ENCODE results near the gene CRYGN. TPM values are rescaled to one million over a fixed set of nuclear protein-coding genes. Genes with fewer than 3 reads are reported as not detected.

Gene CRYGN
- total RNA-seq, 4 donors from 2014 or later: not detected

DNA sequence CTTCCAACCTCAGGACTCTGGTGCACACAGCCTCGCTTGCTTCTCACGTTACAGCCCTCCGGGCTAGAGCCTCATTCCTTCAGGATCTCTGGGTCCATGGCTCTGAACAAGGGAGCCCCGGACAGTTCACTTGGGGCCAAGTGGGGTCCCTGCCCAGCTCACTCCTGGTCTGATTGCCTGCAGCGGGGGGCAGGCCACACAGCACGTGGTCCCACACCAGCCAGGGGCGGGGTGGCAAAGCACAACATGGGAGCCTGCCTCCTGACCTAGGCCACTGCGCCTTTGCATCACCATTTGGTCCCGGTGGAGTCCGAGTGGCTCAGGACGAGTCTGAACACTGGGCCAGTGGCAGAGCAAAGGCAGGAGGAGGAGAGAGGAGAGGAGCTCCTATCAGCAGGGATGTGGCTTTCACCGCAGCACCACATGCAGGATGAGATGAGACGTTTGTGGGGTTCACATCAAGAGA lies 13.4 kb upstream of the CRYGN start:
- no peak for TF ChIP-seq CTCF (IDR thresholded peaks at IDR 0.05)
- no peak for TF ChIP-seq POLR2A (IDR thresholded peaks at IDR 0.05)
- H3K4me3 ChIP-seq (ENCODE audit: low read depth, poor library complexity, severe bottlenecking): no peak overlapping the region
- intact Hi-C loops (cut with DNase I; ENCODE audit: low total_unique reads): no loop called here
- peak in 1 of 2 donors; percentile 76 for DNase-seq (ENCODE audit: low spot score in 2 of 2)
- whole genome bisulfite sequencing, 2 donors: 75 to 89% methylated on average over 11 to 13 of the region's 13 CpGs

DNA sequence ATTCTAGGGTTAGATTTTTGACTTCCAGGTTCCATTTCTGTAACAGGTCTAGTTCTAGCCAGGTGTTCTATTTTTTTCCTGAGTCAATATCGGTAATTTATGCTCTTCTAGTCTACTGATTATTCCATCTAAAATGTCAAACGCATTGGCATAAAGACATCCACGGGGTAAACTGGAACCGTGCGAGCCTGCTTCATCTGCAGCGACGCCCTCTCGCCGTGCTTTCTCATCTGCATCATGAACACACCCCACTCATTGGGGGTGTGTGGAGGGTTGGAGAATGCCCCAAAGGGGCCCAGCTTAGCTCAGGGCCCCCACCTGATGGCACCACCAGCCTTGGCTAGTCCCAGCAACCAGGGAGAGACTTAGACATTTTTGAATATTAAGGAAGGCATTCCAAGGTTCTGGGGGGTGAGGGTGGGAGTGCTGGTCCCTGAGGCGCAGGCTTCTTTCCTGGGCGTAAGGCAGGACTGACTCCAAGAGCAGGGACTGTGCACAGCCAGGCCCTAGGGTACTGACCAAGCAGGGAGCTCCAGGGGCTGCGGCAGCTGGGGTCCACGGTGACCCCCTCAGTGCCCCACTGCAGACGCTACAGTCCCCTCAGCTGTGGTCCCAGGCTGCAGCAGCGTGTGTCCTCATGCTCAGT lies 12.9 kb upstream of the CRYGN start:
- DNase-seq (ENCODE audit: low spot score in 2 of 2): peak in 1 of 2 donors; percentile 62
- no peak for TF ChIP-seq CTCF (IDR thresholded peaks at IDR 0.05)
- TF ChIP-seq POLR2A (IDR thresholded peaks at IDR 0.05): no peak

DNA sequence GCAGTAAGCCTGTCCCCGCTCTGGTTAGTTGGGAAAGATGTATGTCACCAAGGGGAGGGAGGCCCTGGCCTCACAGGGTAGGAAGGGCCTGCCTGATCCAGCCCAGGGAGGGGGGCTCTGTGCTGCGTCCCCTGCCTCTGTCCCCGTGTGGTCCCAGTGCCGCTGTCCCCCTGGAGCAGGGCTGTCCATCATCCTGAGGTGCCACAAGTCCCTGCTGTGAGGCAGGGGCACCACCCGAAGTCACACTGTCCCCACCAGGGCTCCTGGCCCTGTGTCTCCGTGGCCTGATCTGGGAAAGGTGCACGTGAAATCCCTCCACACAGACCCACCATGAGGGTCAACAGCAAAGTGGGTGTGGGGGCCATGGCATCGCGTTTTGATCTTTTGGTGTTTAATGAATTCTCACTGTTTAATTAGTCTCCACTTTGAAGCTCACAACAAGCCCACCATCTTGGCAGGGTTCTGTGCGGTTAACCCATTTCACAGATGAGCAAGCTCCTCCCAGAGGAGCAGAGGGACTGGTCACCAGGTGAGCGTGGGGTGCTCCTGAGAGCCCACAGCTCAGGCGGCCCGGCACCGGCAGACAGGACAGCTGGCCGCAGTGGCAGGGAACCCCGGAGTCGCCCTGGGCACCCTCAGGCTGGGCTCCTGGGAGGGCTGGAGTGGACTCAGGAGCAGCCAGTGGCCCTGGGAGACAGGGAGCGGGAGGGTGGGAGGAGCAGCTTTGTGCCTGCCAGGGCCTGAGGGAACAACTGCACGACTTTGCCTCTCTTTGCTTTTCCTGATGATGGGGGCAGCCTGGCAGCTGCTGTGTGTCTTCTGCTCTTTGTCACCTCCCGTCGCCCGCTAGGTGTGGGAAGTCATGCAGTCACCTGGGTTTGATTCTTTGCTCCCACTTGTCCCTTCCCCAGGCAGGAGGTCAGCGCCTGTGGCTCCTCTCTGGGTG lies 12.0 kb upstream of the CRYGN start:
- H3K4me3 ChIP-seq (ENCODE audit: low read depth, poor library complexity, severe bottlenecking): no peak overlapping the region
- intact Hi-C loops (cut with DNase I; ENCODE audit: low total_unique reads): no loop called here
- 78 to 87% methylated on average over 22 to 23 of the region's 23 CpGs for WGBS, 2 donors
- peak in 1 of 2 donors; percentile 68 for DNase-seq (ENCODE audit: low spot score in 2 of 2)
- TF ChIP-seq CTCF (IDR thresholded peaks at IDR 0.05) (no peak), POLR2A (IDR thresholded peaks at IDR 0.05) (no peak)

More for the DNA sequence above, 12.9 kb upstream of the CRYGN start:
- H3K4me3 ChIP-seq (ENCODE audit: low read depth, poor library complexity, severe bottlenecking): no peak overlapping the region
- WGBS, 2 donors: 66 to 77% methylated on average over 15 of the region's 15 CpGs
- intact Hi-C loops (cut with DNase I; ENCODE audit: low total_unique reads): no loop called here

DNA sequence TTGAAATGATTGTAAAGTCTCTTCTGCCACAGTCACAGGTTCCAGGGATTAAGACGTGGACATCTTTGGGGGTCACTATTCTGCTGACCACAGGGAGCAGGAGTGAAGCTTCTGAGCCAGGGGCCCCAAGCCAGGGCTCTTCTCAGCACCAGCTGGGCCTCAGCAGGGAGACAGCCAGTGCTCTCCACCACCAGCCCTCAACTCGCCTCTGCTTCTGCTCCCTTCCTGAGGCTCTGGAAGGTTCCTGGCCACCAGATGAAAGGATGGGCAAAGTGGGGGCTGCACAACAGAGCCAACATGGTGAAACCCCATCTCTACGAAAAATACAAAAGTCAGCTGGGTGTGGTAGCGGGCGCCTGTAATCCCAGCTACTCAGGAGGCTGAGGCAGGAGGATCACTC lies 11.2 kb upstream of the CRYGN start:
- TF ChIP-seq CTCF (IDR thresholded peaks at IDR 0.05) (no peak), POLR2A (IDR thresholded peaks at IDR 0.05) (no peak)
- DNase-seq (ENCODE audit: low spot score in 2 of 2): no peak
- 82 to 89% methylated on average over 5 of the region's 5 CpGs for WGBS, 2 donors
- intact Hi-C loops (cut with DNase I; ENCODE audit: low total_unique reads): no loop called here
- H3K4me3 ChIP-seq (ENCODE audit: low read depth, poor library complexity, severe bottlenecking): no peak overlapping the region

DNA sequence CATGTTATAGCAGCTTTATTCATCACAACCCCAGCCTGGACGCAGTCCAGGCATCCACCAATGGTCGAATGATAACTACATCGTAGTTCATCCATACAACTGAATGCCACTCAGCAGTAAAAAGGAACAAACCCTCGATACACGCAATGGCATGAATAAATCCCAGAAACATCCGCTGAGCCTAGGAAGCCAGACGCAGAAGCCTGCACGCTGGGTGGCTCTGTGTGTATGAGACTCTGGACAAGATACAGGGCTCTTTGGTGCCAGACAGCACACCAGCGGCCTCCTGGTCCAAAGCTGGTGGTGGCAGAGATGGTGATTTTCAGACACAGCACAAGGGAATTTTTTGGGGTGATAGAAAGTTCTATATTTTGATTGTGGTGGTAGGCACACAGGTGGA lies 10.0 kb upstream of the CRYGN start:
- WGBS, 2 donors: 82 to 89% methylated on average over 9 of the region's 9 CpGs
- H3K4me3 ChIP-seq (ENCODE audit: low read depth, poor library complexity, severe bottlenecking): no peak overlapping the region
- peak in 1 of 2 donors; percentile 58 for DNase-seq (ENCODE audit: low spot score in 2 of 2)
- TF ChIP-seq POLR2A (IDR thresholded peaks at IDR 0.05): no peak
- no peak for TF ChIP-seq CTCF (IDR thresholded peaks at IDR 0.05)
- intact Hi-C loops (cut with DNase I; ENCODE audit: low total_unique reads): no loop called here
